Lower lobe of right lung (tissue), 2 donors: ENCODE data around the gene TM9SF3. TPM values are rescaled to one million over a fixed set of nuclear protein-coding genes. Genes with fewer than 3 reads are reported as not detected.

Experiments used
- ATAC-seq, 2 donors: fragments of 200-7000 bp; cut with Tn5 transposase; one replicate each; pipeline ENCODE4 v1.9.1; 2020 to 2022; ENCODE audit warnings: mild to moderate bottlenecking in 2 of 2, moderate library complexity in 2 of 2
- DNase-seq: peaks from one replicate; pipeline ENCODE4 v3.0.0-alpha.2; 2020
- H3K27ac ChIP-seq: fragments of 200-600 bp; one replicate; pipeline ENCODE4 v1.8.0; 2022
- H3K27me3 ChIP-seq: fragments of 200-600 bp; one replicate; pipeline ENCODE4 v1.8.0; 2022; ENCODE audit warnings: low read depth
- H3K36me3 ChIP-seq: fragments of 200-600 bp; one replicate; pipeline ENCODE4 v1.8.0; 2022; ENCODE audit warnings: mild to moderate bottlenecking
- H3K4me1 ChIP-seq: fragments of 200-600 bp; one replicate; pipeline ENCODE4 v1.8.0; 2022
- H3K4me3 ChIP-seq: fragments of 200-600 bp; one replicate; pipeline ENCODE4 v1.8.0; 2022; ENCODE audit warnings: mild to moderate bottlenecking
- H3K9me3 ChIP-seq: fragments of 200-600 bp; one replicate; pipeline ENCODE4 v1.8.0; 2022
- CTCF ChIP-seq: fragments of 200-600 bp; IDR thresholded peaks from one replicate; pipeline ENCODE4 v1.8.0; 2022; ENCODE audit warnings: antibody characterized with exemption, mild to moderate bottlenecking
- intact Hi-C: fragments of 100-400 bp; cut with DNase I; formaldehyde crosslinking; loops from one replicate; pipeline ENCODE4 v1.11.0; 2022
- total RNA-seq: library from RNA; stranded (reverse); fragmentation: NEBNext Ultra II Directional; extraction: Animal tissue kit (Norgen Biotek cat#: 25700); gene quantifications from one replicate; pipeline ENCODE4 v1.2.1, GENCODE V29; 2021
- donor health status: DM: no; HTN: yes; CAD: no; lungs with severe emphysema.

TM9SF3 gene
- total RNA-seq, 1 donor from 2014 or later: 112 TPM

DNA sequence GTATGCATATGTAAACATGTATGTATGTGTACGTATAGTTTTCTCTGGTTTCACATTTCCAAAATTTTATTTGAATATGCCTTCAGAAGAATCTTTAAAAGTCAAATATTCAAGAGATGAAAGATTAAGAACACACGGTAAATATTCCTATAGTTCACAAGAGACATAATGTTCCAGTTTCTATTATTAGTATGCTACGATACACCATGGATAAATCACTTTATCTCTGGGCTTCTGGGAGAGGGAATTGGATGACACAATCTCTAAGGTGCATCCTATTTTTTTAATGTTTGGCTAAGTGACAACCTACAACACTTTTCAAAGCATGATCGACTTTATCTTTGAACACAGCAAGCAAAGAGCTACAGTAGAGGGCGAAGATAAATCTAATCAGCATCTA is 13.8 kb downstream of the TM9SF3 start:
- Histone ChIP-seq H3K27me3 (no peaks in the 10 kb centered on the region), H3K4me1 (peaks cover 27% of the 10 kb centered on the region), H3K27ac (no peak overlapping the region), H3K36me3 (peaks cover 14% of the 10 kb centered on the region), H3K9me3 (no peaks in the 10 kb centered on the region), H3K4me3 (no peak overlapping the region)
- no peak for ATAC-seq
- no peak for DNase-seq
- intact Hi-C loops: no loop called here
- TF ChIP-seq CTCF: no peak

DNA sequence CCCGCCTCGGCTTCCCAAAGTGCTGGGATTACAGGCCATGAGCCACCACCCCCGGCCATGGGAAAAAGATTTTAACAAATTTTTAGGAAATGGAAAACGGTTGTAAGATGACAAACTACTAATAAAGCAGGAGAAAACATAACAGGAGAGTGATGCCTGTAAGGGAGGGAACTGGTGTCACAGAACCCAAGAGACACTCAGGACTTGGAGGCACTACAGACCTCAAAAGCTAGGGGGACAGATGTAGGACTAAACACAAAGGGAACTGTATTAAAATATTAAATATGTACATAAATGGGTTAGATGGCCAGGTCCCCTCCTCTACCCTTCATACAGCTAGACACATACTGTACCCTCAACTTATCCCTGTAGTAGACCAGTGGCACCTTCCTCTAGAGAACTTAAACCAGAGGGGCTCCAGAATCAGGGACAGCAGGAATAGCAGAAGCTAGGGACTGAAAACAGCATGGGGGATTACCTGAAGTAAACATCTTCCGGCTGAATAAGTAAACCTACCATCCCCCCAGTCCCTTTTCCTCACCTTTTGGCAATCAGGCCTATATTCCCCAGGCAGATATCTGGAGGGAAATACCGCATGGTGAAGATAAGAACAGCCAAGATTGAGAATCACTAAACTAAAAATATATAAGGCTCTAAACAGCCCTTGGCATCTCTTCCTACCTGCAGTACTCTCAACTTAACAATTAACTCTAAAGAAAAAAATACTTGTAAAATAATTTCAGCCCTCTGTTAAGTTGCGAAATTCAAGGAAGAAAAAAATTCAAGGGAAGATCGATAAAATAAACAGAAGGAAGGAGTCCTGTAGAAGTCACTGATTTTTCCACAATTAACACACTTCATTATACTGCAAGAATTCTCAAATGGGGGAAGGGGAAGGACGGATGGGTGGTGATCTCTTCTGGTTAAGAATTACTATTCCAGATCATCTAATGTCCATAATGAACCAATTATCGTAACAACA is 15.5 kb downstream of the TM9SF3 start:
- peaks cover 22% of the 10 kb centered on the region for H3K36me3 ChIP-seq
- H3K9me3 ChIP-seq: no peaks in the 10 kb centered on the region
- TF ChIP-seq CTCF: no peak
- no peak for DNase-seq
- no peak overlapping the region for H3K27ac ChIP-seq
- ATAC-seq: no peak
- no peaks in the 10 kb centered on the region for H3K27me3 ChIP-seq
- intact Hi-C loops: no loop called here
- no peak overlapping the region for H3K4me3 ChIP-seq
- peaks cover 9% of the 10 kb centered on the region for H3K4me1 ChIP-seq

DNA sequence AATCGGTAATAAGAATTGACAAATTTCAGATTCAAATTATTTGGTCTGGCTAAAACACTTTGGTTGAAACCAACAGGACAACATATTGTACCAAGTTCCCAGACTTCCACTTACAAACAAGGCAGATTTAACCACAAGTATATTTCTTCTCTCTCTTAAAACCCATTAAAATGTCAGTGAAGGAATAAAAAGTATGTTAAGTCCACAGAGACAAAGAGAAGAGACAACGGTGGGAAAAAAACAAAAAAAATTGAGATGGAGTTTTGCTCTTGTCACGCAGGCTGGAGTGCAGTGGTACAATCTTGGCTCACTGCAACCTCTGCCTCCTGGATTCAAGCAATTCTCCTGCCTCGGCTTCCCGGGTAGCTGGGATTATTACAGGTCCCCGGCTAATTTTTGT is 16.3 kb downstream of the TM9SF3 start:
- Histone ChIP-seq H3K9me3 (no peaks in the 10 kb centered on the region), H3K27me3 (no peaks in the 10 kb centered on the region), H3K4me3 (no peak overlapping the region), H3K27ac (no peak overlapping the region), H3K4me1 (peaks cover 9% of the 10 kb centered on the region), H3K36me3 (peaks cover 17% of the 10 kb centered on the region)
- TF ChIP-seq CTCF: no peak
- DNase-seq: no peak
- intact Hi-C loops: no loop called here
- no peak for ATAC-seq

DNA sequence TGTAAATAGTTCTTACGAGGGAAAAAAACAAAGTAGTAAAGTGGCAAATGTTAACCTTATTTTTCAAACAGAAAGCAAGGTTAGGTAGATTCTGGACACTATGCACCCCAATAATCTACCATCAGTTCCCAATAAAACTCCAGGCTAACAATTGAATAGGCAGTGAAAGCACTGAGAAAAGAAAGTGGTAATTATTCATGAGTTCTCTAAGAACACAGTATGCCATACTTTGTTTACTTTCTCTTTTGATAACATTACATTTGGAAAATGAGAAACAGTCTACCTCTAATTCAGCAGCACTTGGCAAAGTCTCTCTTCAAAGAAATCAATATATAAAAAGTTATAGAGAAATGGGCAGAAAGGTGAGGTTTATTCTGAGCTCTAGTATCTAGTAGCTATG is 18.4 kb downstream of the TM9SF3 start:
- H3K4me3 ChIP-seq: no peak overlapping the region
- no peak for TF ChIP-seq CTCF

GRCh38 chr10:96565774-96566173 is 21.0 kb downstream of the TM9SF3 start:
- H3K4me3 ChIP-seq: no peak overlapping the region
- DNase-seq: no peak
- H3K9me3 ChIP-seq: no peaks in the 10 kb centered on the region
- no peak for TF ChIP-seq CTCF
- H3K27ac ChIP-seq: no peak overlapping the region
- no peak for ATAC-seq
- peaks cover 5% of the 10 kb centered on the region for H3K4me1 ChIP-seq
- H3K36me3 ChIP-seq: peaks cover 51% of the 10 kb centered on the region
- intact Hi-C loops: no loop called here
- H3K27me3 ChIP-seq: no peaks in the 10 kb centered on the region

More for the DNA sequence above, 18.4 kb downstream of the TM9SF3 start:
- no peak overlapping the region for H3K27ac ChIP-seq
- H3K9me3 ChIP-seq: no peaks in the 10 kb centered on the region
- H3K4me1 ChIP-seq: peaks cover 9% of the 10 kb centered on the region
- H3K36me3 ChIP-seq: peaks cover 29% of the 10 kb centered on the region
- no peak for ATAC-seq
- DNase-seq: no peak
- H3K27me3 ChIP-seq: no peaks in the 10 kb centered on the region
- intact Hi-C loops: no loop called here
